OCI-LY7 (cell line): ENCODE results near the gene MLN. TPM values are rescaled to one million over a fixed set of nuclear protein-coding genes. Genes with fewer than 3 reads are reported as not detected.
A peak's percentile ranks its signal among the peaks of the same experiment; 100 is the strongest.

Experiments
- BruUV-seq: library from RNA; stranded (reverse); fragments of 400-500 nt; replicated peaks from 2 replicates; lab custom pipeline; 2021; lab: Mats Ljungman, UMichigan
- CTCF ChIA-PET: fragments of 300-600 bp; sonication (Branson Sonifier 250); formaldehyde crosslinking; loops from one replicate; lab custom pipeline; 2022; ENCODE audit warnings: antibody characterized with exemption; ENCODE audit not compliant: unreplicated experiment; lab: Charles Lee
- POLR2A ChIA-PET: fragments of 300-600 bp; sonication (Branson Sonifier 250); formaldehyde crosslinking; loops from one replicate; lab custom pipeline; 2022; ENCODE audit warnings: antibody characterized with exemption; lab: Charles Lee
- DNase-seq: peaks from one replicate; pipeline ENCODE4 v3.0.0-alpha.2; 2015; ENCODE audit warnings: low spot score
- H2AFZ ChIP-seq: fragments of 200-600 bp; sonication (generic), shearing (Covaris generic); 2 replicates; pipeline ENCODE4 v1.6.1; 2014; ENCODE audit warnings: mild to moderate bottlenecking, antibody characterized with exemption, low read length, moderate library complexity
- H3K27ac ChIP-seq: fragments of 200-600 bp; sonication (generic); 2 replicates; pipeline ENCODE4 v1.5.1; 2014; ENCODE audit warnings: mixed run types, low read depth, mild to moderate bottlenecking, moderate library complexity, low read length, inconsistent platforms; ENCODE audit not compliant: poor library complexity, severe bottlenecking
- H3K36me3 ChIP-seq: fragments of 200-600 bp; sonication (generic); 2 replicates; pipeline ENCODE4 v1.6.1; 2014; ENCODE audit warnings: mild to moderate bottlenecking, antibody characterized with exemption, low read length, moderate library complexity, mixed read lengths; ENCODE audit not compliant: insufficient read depth
- H3K4me1 ChIP-seq: fragments of 200-600 bp; sonication (generic); 2 replicates; pipeline ENCODE4 v1.5.1; 2014; ENCODE audit warnings: mild to moderate bottlenecking, low read length; ENCODE audit not compliant: insufficient read depth, poor library complexity, severe bottlenecking
- H3K4me2 ChIP-seq: fragments of 200-600 bp; sonication (generic); 2 replicates; pipeline ENCODE4 v1.6.1; 2014; ENCODE audit warnings: mild to moderate bottlenecking, low read length
- H3K4me3 ChIP-seq: fragments of 200-600 bp; sonication (generic); 2 replicates; pipeline ENCODE4 v1.5.1; 2014; ENCODE audit warnings: mild to moderate bottlenecking, low read depth, low read length; ENCODE audit not compliant: poor library complexity, severe bottlenecking
- H3K79me2 ChIP-seq: fragments of 200-600 bp; sonication (generic); 2 replicates; pipeline ENCODE4 v1.6.1; 2016; ENCODE audit warnings: low read depth, mild to moderate bottlenecking, low read length, moderate library complexity, mixed read lengths; ENCODE audit not compliant: insufficient read depth
- H3K9me2 ChIP-seq: fragments of 200-600 bp; sonication (generic); 2 replicates; pipeline ENCODE4 v1.6.1; 2016; ENCODE audit warnings: mild to moderate bottlenecking, low read length, mixed read lengths; ENCODE audit not compliant: insufficient read depth
- H3K9me3 ChIP-seq: fragments of 200-600 bp; sonication (generic); 2 replicates; pipeline ENCODE4 v1.6.1; 2014; ENCODE audit warnings: mild to moderate bottlenecking, mixed run types, low read length, mixed read lengths
- H4K20me1 ChIP-seq: fragments of 200-600 bp; sonication (generic); 2 replicates; pipeline ENCODE4 v1.6.1; 2014; ENCODE audit warnings: mild to moderate bottlenecking, antibody characterized with exemption, low read length, moderate library complexity, mixed read lengths; ENCODE audit not compliant: insufficient read depth
- EZH2phosphoT487 ChIP-seq: fragments of 200-600 bp; sonication (generic); IDR thresholded peaks from 2 replicates; pipeline ENCODE4 v1.6.1; 2018; ENCODE audit warnings: low read depth, borderline replicate concordance, mild to moderate bottlenecking, mixed run types, antibody characterized with exemption, low read length, moderate library complexity, mixed read lengths
- intact Hi-C: fragments of 100-400 bp; cut with micrococcal nuclease; formaldehyde crosslinking; loops from one replicate; pipeline ENCODE4 v1.10.0; 2022; ENCODE audit not compliant: unreplicated experiment
- total RNA-seq, 2 experiments: library from RNA; depleted of rRNA in 1 of 2; stranded (reverse); fragments of >200 nt in 1 of 2; shearing (Covaris generic) in 1 of 2; gene quantifications; 2 replicates each; pipeline ENCODE4 v1.2.3, GENCODE V29; 2014 to 2022
- TF ChIP-seq, protein P1 (sequence below): fragments of 200-600 bp; sonication (generic); conservative IDR thresholded peaks from 2 replicates; pipeline ENCODE4 v1.5.1; 2014; ENCODE audit warnings: mild to moderate bottlenecking, antibody characterized with exemption, low read length, moderate library complexity, mixed read lengths

Gene MLN
- total RNA-seq, 2 experiments from 2014 or later, result not detected

- POLR2A ChIA-PET, result interaction anchor here (0.9 kb wide), 1 partner anchor 46 kb away, joined by 3 read pairs; no protein-coding TSS in a partner anchor
- intact Hi-C loops, result no loop called here
- no peak for TF ChIP-seq EZH2phosphoT487
- TF ChIP-seq, protein P1, sequence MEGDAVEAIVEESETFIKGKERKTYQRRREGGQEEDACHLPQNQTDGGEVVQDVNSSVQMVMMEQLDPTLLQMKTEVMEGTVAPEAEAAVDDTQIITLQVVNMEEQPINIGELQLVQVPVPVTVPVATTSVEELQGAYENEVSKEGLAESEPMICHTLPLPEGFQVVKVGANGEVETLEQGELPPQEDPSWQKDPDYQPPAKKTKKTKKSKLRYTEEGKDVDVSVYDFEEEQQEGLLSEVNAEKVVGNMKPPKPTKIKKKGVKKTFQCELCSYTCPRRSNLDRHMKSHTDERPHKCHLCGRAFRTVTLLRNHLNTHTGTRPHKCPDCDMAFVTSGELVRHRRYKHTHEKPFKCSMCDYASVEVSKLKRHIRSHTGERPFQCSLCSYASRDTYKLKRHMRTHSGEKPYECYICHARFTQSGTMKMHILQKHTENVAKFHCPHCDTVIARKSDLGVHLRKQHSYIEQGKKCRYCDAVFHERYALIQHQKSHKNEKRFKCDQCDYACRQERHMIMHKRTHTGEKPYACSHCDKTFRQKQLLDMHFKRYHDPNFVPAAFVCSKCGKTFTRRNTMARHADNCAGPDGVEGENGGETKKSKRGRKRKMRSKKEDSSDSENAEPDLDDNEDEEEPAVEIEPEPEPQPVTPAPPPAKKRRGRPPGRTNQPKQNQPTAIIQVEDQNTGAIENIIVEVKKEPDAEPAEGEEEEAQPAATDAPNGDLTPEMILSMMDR, result no peak
- H3K4me3 ChIP-seq, result no peak overlapping the region
- H3K27ac ChIP-seq, result no peak overlapping the region
- CTCF ChIA-PET, result interaction anchor here (0.5 kb wide), 1 partner anchor 86 kb away, joined by 3 read pairs; no protein-coding TSS in a partner anchor
- no peaks in the 10 kb centered on the region for H3K9me3 ChIP-seq
- no peaks in the 10 kb centered on the region for H3K79me2 ChIP-seq
- H2AFZ ChIP-seq, result no peak overlapping the region
- H4K20me1 ChIP-seq, result no peaks in the 10 kb centered on the region
- no TSS peak for BruUV-seq
- H3K36me3 ChIP-seq, result no peaks in the 10 kb centered on the region
- H3K9me2 ChIP-seq, result no peaks in the 10 kb centered on the region
- H3K4me2 ChIP-seq, result no peak overlapping the region
- no peak for DNase-seq
- H3K4me1 ChIP-seq, result no peaks in the 10 kb centered on the region
These were observed 24.0 kb upstream of the MLN start for GRCh38 chr6:33827546-33828451.

DNA sequence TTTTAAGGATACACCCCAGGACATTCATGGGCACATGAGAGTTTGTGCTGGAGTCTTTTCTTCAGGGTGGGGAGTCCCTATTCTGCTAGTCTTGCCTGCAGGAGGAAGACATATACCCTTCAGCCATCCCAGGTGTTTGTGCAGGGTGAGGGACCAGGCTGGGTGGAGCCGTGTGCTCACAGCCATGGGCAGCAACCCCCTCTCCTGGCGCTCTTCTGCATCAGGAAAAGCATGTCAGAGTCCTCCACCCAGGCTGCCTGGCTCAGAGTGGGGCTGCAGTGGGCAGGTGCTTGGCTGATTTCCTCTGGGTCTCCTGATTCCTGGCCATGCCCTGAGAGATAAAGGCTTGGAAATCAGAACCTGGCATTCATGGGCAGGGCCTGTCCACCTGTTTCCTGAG is 22.7 kb upstream of the MLN start:
- TF ChIP-seq, protein P1, result 0 out of 2 replicates have a peak, but pooled peaks have one; percentile 18
- no peak for TF ChIP-seq EZH2phosphoT487
- Histone ChIP-seq H3K79me2 (no peaks in the 10 kb centered on the region), H2AFZ (no peak overlapping the region), H4K20me1 (no peaks in the 10 kb centered on the region), H3K4me1 (no peaks in the 10 kb centered on the region), H3K9me2 (no peaks in the 10 kb centered on the region), H3K27ac (no peak overlapping the region), H3K9me3 (no peaks in the 10 kb centered on the region), H3K4me2 (no peak overlapping the region), H3K4me3 (no peak overlapping the region), H3K36me3 (no peaks in the 10 kb centered on the region)
- ChIA-PET CTCF (no interaction called here), POLR2A (interaction anchor here (0.9 kb wide), 1 partner anchor 47 kb away, joined by 3 read pairs; no protein-coding TSS in a partner anchor)
- DNase-seq, result peak; percentile 13
- intact Hi-C loops, result no loop called here
- BruUV-seq, result no TSS peak
